HG02943 (cell line): ENCODE measurements around the gene POM121.
"Not testable (repeated sequence)": the region's sequence is repeated elsewhere in the genome, so short reads cannot be mapped to it uniquely, and the experiment has no call there.

Source experiments
- ATAC-seq: cut with Tn5 transposase; IDR thresholded peaks from one replicate; pipeline ENCODE4 v1.9.1; 2021; ENCODE audit warnings: mild to moderate bottlenecking, low read depth, moderate library complexity; ENCODE audit not compliant: unreplicated experiment

The POM121 gene

GRCh38 chr7:72990146-72990913 is 65.4 kb downstream of the POM121 start:
- ATAC-seq, result not testable (repeated sequence)

GRCh38 chr7:72995484-72995883 is 70.6 kb downstream of the POM121 start:
- ATAC-seq, result not testable (repeated sequence)

GRCh38 chr7:72997447-72997846 is 72.6 kb downstream of the POM121 start:
- not testable (repeated sequence) for ATAC-seq

- ATAC-seq, result not testable (repeated sequence)
Measured at GRCh38 chr7:72997887-72998468, 73.1 kb downstream of the POM121 start.
